MM.1S (cell line): ENCODE data around the gene ARHGAP44.

ENCODE experiments used
- CTCF ChIP-seq: fragments of 300-600 bp; sonication (generic); IDR thresholded peaks from 2 replicates; pipeline ENCODE4 v1.5.1; 2016; ENCODE audit warnings: antibody characterized with exemption, low read length, mixed read lengths
- EZH2phosphoT487 ChIP-seq: fragments of 300-600 bp; sonication (generic); IDR thresholded peaks from 2 replicates; pipeline ENCODE4 v1.6.1; 2018; ENCODE audit warnings: antibody characterized with exemption, low read length

GRCh38 chr17:12963505-12963904 is 174.2 kb downstream of the ARHGAP44 start:
- no peak for TF ChIP-seq EZH2phosphoT487
- TF ChIP-seq CTCF, result no peak
